Esophagus muscularis mucosa (tissue), 4 donors: Measurements from ENCODE around the gene NOCT. TPM values are rescaled to one million over a fixed set of nuclear protein-coding genes. Genes with fewer than 3 reads are reported as not detected.
A peak's percentile ranks its signal among the peaks of the same experiment; 100 is the strongest.

Experiments used
- DNase-seq: peaks from one replicate; pipeline ENCODE4 v3.0.0-alpha.2; 2017; ENCODE audit errors: extremely low spot score
- H3K27ac ChIP-seq, 4 donors: fragments of 200-600 bp; sonication (generic); replicated peaks in 1 of 4; 1 replicate in 3 of 4; 2 replicates in 1 of 4; pipeline ENCODE4 v1.5.1; 2016 to 2019; ENCODE audit warnings: mild to moderate bottlenecking in 1 of 4
- H3K27me3 ChIP-seq, 4 donors: fragments of 200-600 bp; sonication (generic); one replicate each; pipeline versions ENCODE4 v1.5.1 to v1.6.0; 2016 to 2019
- H3K36me3 ChIP-seq, 4 donors: fragments of 200-600 bp; sonication (generic); one replicate each; pipeline ENCODE4 v1.5.1; 2016 to 2019
- H3K4me1 ChIP-seq, 4 donors: fragments of 200-600 bp; sonication (generic); one replicate each; pipeline ENCODE4 v1.5.1; 2016 to 2019
- H3K4me3 ChIP-seq, 4 donors: fragments of 200-600 bp; sonication (generic); 1 replicate in 2 of 4; 2 replicates in 2 of 4; pipeline ENCODE4 v1.5.1; 2016 to 2019; ENCODE audit warnings: mild to moderate bottlenecking in 4 of 4, moderate library complexity in 1 of 4
- H3K9me3 ChIP-seq, 4 donors: fragments of 200-600 bp; sonication (generic); 1 replicate in 3 of 4; 2 replicates in 1 of 4; pipeline ENCODE4 v1.5.1; 2016 to 2019
- CTCF ChIP-seq, 3 experiments: fragments of 200-600 bp in 2 of 3; fragments of 450-650 bp in 1 of 3; sonication (generic) in 2 of 3; IDR thresholded peaks; one replicate each; pipeline ENCODE4 v1.5.1; 2017 to 2019; ENCODE audit warnings: antibody characterized with exemption in 3 of 3, mild to moderate bottlenecking in 2 of 3, moderate library complexity in 1 of 3
- EP300 ChIP-seq: sonication (generic); formaldehyde crosslinking; IDR thresholded peaks from one replicate; pipeline ENCODE4 v1.6.1; 2017; ENCODE audit warnings: antibody characterized with exemption
- POLR2A ChIP-seq: fragments of 450-650 bp; IDR thresholded peaks from one replicate; pipeline ENCODE4 v1.6.1; 2017; ENCODE audit warnings: antibody characterized with exemption, moderate library complexity, mild to moderate bottlenecking, low read depth
- POLR2AphosphoS5 ChIP-seq, 2 donors: sonication (generic); formaldehyde crosslinking; IDR thresholded peaks; one replicate each; pipeline ENCODE4 v1.6.1; 2017; ENCODE audit warnings: antibody characterized with exemption in 2 of 2
- WGBS: methylation state at CpG from one replicate; pipeline ENCODE4 v1.1.5; 2018; 5-methylcytosine and 5-hydroxymethylcytosine counted together
- intact Hi-C: fragments of 100-400 bp; cut with DNase I; formaldehyde crosslinking; loops from one replicate; pipeline ENCODE4 v1.15.1; 2023
- total RNA-seq, 4 donors: library from RNA; depleted of rRNA; stranded (reverse); fragments of >200 nt; gene quantifications; one replicate each; pipeline versions ENCODE4 v1.1.0 to v1.2.1, GENCODE V29; 2016

Gene NOCT
- total RNA-seq, 4 donors from 2014 or later, result 1.7 to 7.0 (median 2.1) TPM

- H3K27me3 ChIP-seq, result no peaks in the 10 kb centered on the region
- intact Hi-C loops, result no loop called here
- no peak for DNase-seq
- H3K27ac ChIP-seq, result peak overlapping the region; percentile 90 to 97 (median 96)
- H3K36me3 ChIP-seq, result no peaks in the 10 kb centered on the region
- H3K9me3 ChIP-seq, result no peaks in the 10 kb centered on the region
- H3K4me3 ChIP-seq, result no peak overlapping the region
- H3K4me1 ChIP-seq, result peaks cover 53 to 82% (median 79%) of the 10 kb centered on the region in 4 donors
- TF ChIP-seq POLR2A, result no peak
- no peak for TF ChIP-seq EP300
- TF ChIP-seq POLR2AphosphoS5 (IDR thresholded peaks at IDR 0.05), result no peak
- no peak for TF ChIP-seq CTCF (IDR thresholded peaks at IDR 0.05)
- 90% methylated on average over 4 of the region's 4 CpGs for WGBS
These were observed 63.3 kb downstream of the NOCT start for GRCh38 chr4:139078926-139079325.

GRCh38 chr4:139082750-139083606, 67.4 kb downstream of the NOCT start:
- no peaks in the 10 kb centered on the region for H3K9me3 ChIP-seq
- 0% methylated on average over 37 of the region's 38 CpGs for WGBS
- TF ChIP-seq POLR2AphosphoS5 (IDR thresholded peaks at IDR 0.05), result peak; percentile 87 to 91
- TF ChIP-seq POLR2A, result no peak
- no peak for TF ChIP-seq EP300
- H3K4me1 ChIP-seq, result peaks cover 34 to 61% (median 55%) of the 10 kb centered on the region in 4 donors
- intact Hi-C loops, result loop anchor here (2.0 to 10.0 kb wide), 3 partner anchors 51 to 372 kb away; partner anchors contain the start of genes ELF2 and RAB33B
- DNase-seq, result peak; percentile 99
- no peaks in the 10 kb centered on the region for H3K36me3 ChIP-seq
- H3K4me3 ChIP-seq, result peak overlapping the region; percentile 70 to 89 (median 78)
- peak overlapping the region; percentile 90 to 97 (median 96) for H3K27ac ChIP-seq
- H3K27me3 ChIP-seq, result no peaks in the 10 kb centered on the region

GRCh38 chr4:139083607-139083955, 68.0 kb downstream of the NOCT start:
- no peaks in the 10 kb centered on the region for H3K9me3 ChIP-seq
- 5% methylated on average over 8 of the region's 34 CpGs for WGBS

GRCh38 chr4:139083956-139084803, 68.6 kb downstream of the NOCT start:
- Histone ChIP-seq H3K4me3 (peak overlapping the region; percentile 70 to 89 (median 78)), H3K36me3 (no peaks in the 10 kb centered on the region), H3K9me3 (no peaks in the 10 kb centered on the region), H3K27ac (peak overlapping the region; percentile 90 to 97 (median 96)), H3K27me3 (no peaks in the 10 kb centered on the region), H3K4me1 (peaks cover 30 to 49% (median 43%) of the 10 kb centered on the region in 4 donors)
- DNase-seq, result peak; percentile 95
- TF ChIP-seq CTCF (IDR thresholded peaks at IDR 0.05) (peak; percentile 30 to 46 (median 34)), POLR2AphosphoS5 (IDR thresholded peaks at IDR 0.05) (peak; percentile 59 to 73), EP300 (no peak), POLR2A (no peak)
- intact Hi-C loops, result loop anchor here (2.0 to 10.0 kb wide), 3 partner anchors 52 to 371 kb away; partner anchors contain the start of genes ELF2 and RAB33B
- WGBS, result 0% methylated on average over 6 of the region's 68 CpGs

More at GRCh38 chr4:139083607-139083955, 68.0 kb downstream of the NOCT start:
- H3K36me3 ChIP-seq, result no peaks in the 10 kb centered on the region
- no peaks in the 10 kb centered on the region for H3K27me3 ChIP-seq
- H3K4me1 ChIP-seq, result peaks cover 33 to 55% (median 49%) of the 10 kb centered on the region in 4 donors
- H3K27ac ChIP-seq, result peak overlapping the region; percentile 90 to 97 (median 96)
- TF ChIP-seq CTCF (IDR thresholded peaks at IDR 0.05) (peak; percentile 9 to 43 (median 26)), POLR2AphosphoS5 (IDR thresholded peaks at IDR 0.05) (peak in 1 of 2 donors; percentile 23), EP300 (no peak), POLR2A (no peak)
- intact Hi-C loops, result loop anchor here (2.0 to 10.0 kb wide), 3 partner anchors 51 to 371 kb away; partner anchors contain the start of genes ELF2 and RAB33B
- H3K4me3 ChIP-seq, result peak overlapping the region; percentile 70 to 89 (median 78)
- DNase-seq, result peak; percentile 93
